ENCODE results near the gene NACA2.

GRCh38 chr17:61591930-61592329 is 911 bp upstream of the NACA2 start:
- TF ChIP-seq, protein P1, sequence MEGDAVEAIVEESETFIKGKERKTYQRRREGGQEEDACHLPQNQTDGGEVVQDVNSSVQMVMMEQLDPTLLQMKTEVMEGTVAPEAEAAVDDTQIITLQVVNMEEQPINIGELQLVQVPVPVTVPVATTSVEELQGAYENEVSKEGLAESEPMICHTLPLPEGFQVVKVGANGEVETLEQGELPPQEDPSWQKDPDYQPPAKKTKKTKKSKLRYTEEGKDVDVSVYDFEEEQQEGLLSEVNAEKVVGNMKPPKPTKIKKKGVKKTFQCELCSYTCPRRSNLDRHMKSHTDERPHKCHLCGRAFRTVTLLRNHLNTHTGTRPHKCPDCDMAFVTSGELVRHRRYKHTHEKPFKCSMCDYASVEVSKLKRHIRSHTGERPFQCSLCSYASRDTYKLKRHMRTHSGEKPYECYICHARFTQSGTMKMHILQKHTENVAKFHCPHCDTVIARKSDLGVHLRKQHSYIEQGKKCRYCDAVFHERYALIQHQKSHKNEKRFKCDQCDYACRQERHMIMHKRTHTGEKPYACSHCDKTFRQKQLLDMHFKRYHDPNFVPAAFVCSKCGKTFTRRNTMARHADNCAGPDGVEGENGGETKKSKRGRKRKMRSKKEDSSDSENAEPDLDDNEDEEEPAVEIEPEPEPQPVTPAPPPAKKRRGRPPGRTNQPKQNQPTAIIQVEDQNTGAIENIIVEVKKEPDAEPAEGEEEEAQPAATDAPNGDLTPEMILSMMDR (IDR thresholded peaks at IDR 0.05): no peak
- TF ChIP-seq ZFX (IDR thresholded peaks at IDR 0.05; ENCODE audit: borderline replicate concordance): no peak
